Fibroblast of mammary gland (primary cell): ENCODE data around the gene EVI5L.

Experiments used
- DNase-seq: peaks from one replicate; pipeline ENCODE4 v3.0.0-alpha.2; 2010; ENCODE audit warnings: low read depth
- H3K4me3 ChIP-seq: 2 replicates; pipeline ENCODE4 v1.5.1; 2011; ENCODE audit warnings: low read depth, mild to moderate bottlenecking, low read length, moderate library complexity; ENCODE audit not compliant: control insufficient read depth
- TF ChIP-seq, protein P1 (sequence below): conservative IDR thresholded peaks from 2 replicates; pipeline ENCODE4 v1.5.1; 2011; ENCODE audit warnings: low read depth, low read length, inconsistent platforms; ENCODE audit not compliant: control insufficient read depth, insufficient read depth

EVI5L gene

GRCh38 chr19:7822910-7823515, 7.0 kb upstream of the EVI5L start:
- TF ChIP-seq, protein P1, sequence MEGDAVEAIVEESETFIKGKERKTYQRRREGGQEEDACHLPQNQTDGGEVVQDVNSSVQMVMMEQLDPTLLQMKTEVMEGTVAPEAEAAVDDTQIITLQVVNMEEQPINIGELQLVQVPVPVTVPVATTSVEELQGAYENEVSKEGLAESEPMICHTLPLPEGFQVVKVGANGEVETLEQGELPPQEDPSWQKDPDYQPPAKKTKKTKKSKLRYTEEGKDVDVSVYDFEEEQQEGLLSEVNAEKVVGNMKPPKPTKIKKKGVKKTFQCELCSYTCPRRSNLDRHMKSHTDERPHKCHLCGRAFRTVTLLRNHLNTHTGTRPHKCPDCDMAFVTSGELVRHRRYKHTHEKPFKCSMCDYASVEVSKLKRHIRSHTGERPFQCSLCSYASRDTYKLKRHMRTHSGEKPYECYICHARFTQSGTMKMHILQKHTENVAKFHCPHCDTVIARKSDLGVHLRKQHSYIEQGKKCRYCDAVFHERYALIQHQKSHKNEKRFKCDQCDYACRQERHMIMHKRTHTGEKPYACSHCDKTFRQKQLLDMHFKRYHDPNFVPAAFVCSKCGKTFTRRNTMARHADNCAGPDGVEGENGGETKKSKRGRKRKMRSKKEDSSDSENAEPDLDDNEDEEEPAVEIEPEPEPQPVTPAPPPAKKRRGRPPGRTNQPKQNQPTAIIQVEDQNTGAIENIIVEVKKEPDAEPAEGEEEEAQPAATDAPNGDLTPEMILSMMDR, result no peak
- no peak overlapping the region for H3K4me3 ChIP-seq
- DNase-seq, result no peak

GRCh38 chr19:7823686-7824301, 6.2 kb upstream of the EVI5L start:
- peak; percentile 33 for DNase-seq

DNA sequence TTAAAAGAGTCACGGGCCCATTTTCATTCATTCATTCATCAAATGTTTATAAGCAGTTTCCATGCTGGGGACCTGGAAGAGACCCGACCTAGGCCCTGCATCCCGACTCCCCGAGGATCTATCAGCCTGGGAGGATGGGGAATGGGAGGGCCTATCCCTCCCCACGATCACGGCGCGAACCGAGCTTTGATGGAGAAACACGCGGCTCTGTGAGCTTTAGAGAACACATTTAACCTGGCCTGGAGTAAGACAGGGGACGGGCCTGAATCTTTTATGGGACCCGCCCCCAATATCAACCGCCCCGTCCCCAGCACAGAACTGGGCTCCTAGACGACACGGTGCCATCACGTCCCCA, 875 bp upstream of the EVI5L start:
- TF ChIP-seq, protein P1, result no peak
- peak overlapping the region; percentile 48 for H3K4me3 ChIP-seq
- no peak for DNase-seq

More at GRCh38 chr19:7823686-7824301, 6.2 kb upstream of the EVI5L start:
- H3K4me3 ChIP-seq, result no peak overlapping the region
- TF ChIP-seq, protein P1, result no peak

- TF ChIP-seq, protein P1, result no peak
- H3K4me3 ChIP-seq, result peak overlapping the region; percentile 53
- no peak for DNase-seq
Observed at GRCh38 chr19:7830272-7830771, 304 bp downstream of the EVI5L start.

DNA sequence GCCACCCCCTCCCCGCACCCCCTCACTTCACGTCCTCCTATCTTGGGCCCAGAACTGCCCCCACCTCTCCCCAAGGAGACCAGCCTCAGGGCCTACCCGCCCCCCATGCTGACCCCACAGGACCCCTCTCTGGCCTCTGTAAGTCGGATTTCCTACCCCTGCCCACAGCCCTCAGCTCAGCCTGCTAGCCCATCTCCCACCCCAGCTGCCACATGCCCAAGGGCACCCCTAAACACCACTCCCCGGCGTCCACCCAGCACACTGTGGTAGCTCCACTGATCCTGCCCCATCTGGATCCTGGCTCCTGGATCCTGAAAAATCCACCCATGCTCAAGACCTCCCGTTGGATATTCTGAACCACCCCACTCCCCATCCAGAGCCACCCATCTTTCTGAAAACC, 805 bp downstream of the EVI5L start:
- H3K4me3 ChIP-seq, result peak overlapping the region; percentile 53
- TF ChIP-seq, protein P1, result no peak
- no peak for DNase-seq

DNA sequence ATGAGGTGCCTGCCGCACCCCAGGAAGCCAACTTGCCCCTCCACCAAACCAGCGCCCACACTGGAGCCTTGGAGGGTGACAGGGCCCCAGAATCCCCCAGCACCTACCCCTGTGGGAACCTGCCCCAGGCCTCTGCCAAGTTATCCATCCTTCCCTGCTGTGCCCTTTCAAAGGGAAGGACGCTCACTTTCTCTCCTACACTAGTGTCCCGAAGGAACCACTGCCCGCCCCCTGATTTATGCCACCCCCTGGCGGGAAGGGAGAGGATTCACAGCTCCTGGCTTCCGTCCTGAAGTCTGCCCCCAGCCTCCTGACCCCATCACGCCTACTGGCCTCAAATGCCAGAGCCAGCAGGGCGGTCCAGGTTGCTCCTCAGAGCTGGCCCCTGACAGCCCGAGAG, 1.4 kb downstream of the EVI5L start:
- DNase-seq, result peak; percentile 54
- H3K4me3 ChIP-seq, result peak overlapping the region; percentile 3
- TF ChIP-seq, protein P1, result peak; percentile 53
